ENCODE data around the gene BRINP3. TPM values are rescaled to one million over a fixed set of nuclear protein-coding genes. Genes with fewer than 3 reads are reported as not detected.

Gene BRINP3
- total RNA-seq, 3 donors from 2014 or later (not counting 1 experiment from before 2014, with no cell fraction given) = not detected

- DNase-seq (no peak), ATAC-seq (no peak)
- Histone ChIP-seq H3K36me3 (ENCODE audit: control insufficient read depth, insufficient read depth, low read length) (no peaks in the 10 kb centered on the region), H3K4me3 (ENCODE audit: low read length) (no peak overlapping the region), H3K27ac (ENCODE audit: low read length) (no peak overlapping the region), H3K27me3 (ENCODE audit: control insufficient read depth, insufficient read depth, low read length) (no peaks in the 10 kb centered on the region), H3K9me3 (ENCODE audit: control insufficient read depth, insufficient read depth, low read length) (no peaks in the 10 kb centered on the region), H3K4me1 (ENCODE audit: control insufficient read depth, insufficient read depth, low read length) (no peaks in the 10 kb centered on the region)
- Mint-ChIP-seq H3K4me1 (no peaks in the 10 kb centered on the region), H3K27me3 (ENCODE audit: low read depth in 2 of 2) (no peaks in the 10 kb centered on the region), H3K9me3 (peaks cover 4 to 10% of the 10 kb centered on the region in 2 donors), H3K4me3 (no peak overlapping the region), H3K36me3 (no peaks in the 10 kb centered on the region), H3K27ac (no peak overlapping the region)
- no peak for TF ChIP-seq CTCF (IDR thresholded peaks at IDR 0.05)
- intact Hi-C loops (cut with micrococcal nuclease) = no loop called here
- 86% methylated on average over 1 of the region's 1 CpG for WGBS (ENCODE audit: insufficient coverage)
Observed at GRCh38 chr1:190286111-190286510, 191.6 kb downstream of the BRINP3 start.

GRCh38 chr1:190277107-190277506, 200.6 kb downstream of the BRINP3 start:
- no peak for ATAC-seq
- WGBS (ENCODE audit: insufficient coverage) = 83% methylated on average over 1 of the region's 3 CpGs
- Mint-ChIP-seq H3K27ac (no peak overlapping the region), H3K36me3 (no peaks in the 10 kb centered on the region), H3K9me3 (peaks cover 5 to 10% of the 10 kb centered on the region in 2 donors), H3K4me3 (no peak overlapping the region), H3K4me1 (no peaks in the 10 kb centered on the region), H3K27me3 (ENCODE audit: low read depth in 2 of 2) (no peaks in the 10 kb centered on the region)
- Histone ChIP-seq H3K27me3 (ENCODE audit: control insufficient read depth, insufficient read depth, low read length) (no peaks in the 10 kb centered on the region), H3K36me3 (ENCODE audit: control insufficient read depth, insufficient read depth, low read length) (no peaks in the 10 kb centered on the region), H3K4me1 (ENCODE audit: control insufficient read depth, insufficient read depth, low read length) (no peaks in the 10 kb centered on the region), H3K9me3 (ENCODE audit: control insufficient read depth, insufficient read depth, low read length) (no peaks in the 10 kb centered on the region), H3K27ac (ENCODE audit: low read length) (no peak overlapping the region), H3K4me3 (ENCODE audit: low read length) (no peak overlapping the region)
- no peak for TF ChIP-seq CTCF (IDR thresholded peaks at IDR 0.05)
- DNase-seq = no peak
- intact Hi-C loops (cut with micrococcal nuclease) = no loop called here

GRCh38 chr1:190274721-190275120, 202.9 kb downstream of the BRINP3 start:
- WGBS (ENCODE audit: insufficient coverage) = no CpG with 5 or more reads among the region's 1 CpG
- Histone ChIP-seq H3K9me3 (ENCODE audit: control insufficient read depth, insufficient read depth, low read length) (no peaks in the 10 kb centered on the region), H3K27me3 (ENCODE audit: control insufficient read depth, insufficient read depth, low read length) (no peaks in the 10 kb centered on the region), H3K27ac (ENCODE audit: low read length) (no peak overlapping the region), H3K36me3 (ENCODE audit: control insufficient read depth, insufficient read depth, low read length) (no peaks in the 10 kb centered on the region), H3K4me1 (ENCODE audit: control insufficient read depth, insufficient read depth, low read length) (no peaks in the 10 kb centered on the region), H3K4me3 (ENCODE audit: low read length) (no peak overlapping the region)
- Mint-ChIP-seq H3K9me3 (peaks cover 2 to 7% of the 10 kb centered on the region in 2 donors), H3K36me3 (no peaks in the 10 kb centered on the region), H3K27me3 (ENCODE audit: low read depth in 2 of 2) (no peaks in the 10 kb centered on the region), H3K27ac (no peak overlapping the region), H3K4me1 (no peaks in the 10 kb centered on the region), H3K4me3 (no peak overlapping the region)
- DNase-seq (no peak), ATAC-seq (no peak)
- no peak for TF ChIP-seq CTCF (IDR thresholded peaks at IDR 0.05)
- intact Hi-C loops (cut with micrococcal nuclease) = no loop called here

- no peak for DNase-seq
- Mint-ChIP-seq H3K36me3 (no peaks in the 10 kb centered on the region), H3K4me1 (no peaks in the 10 kb centered on the region), H3K9me3 (peaks cover 7 to 14% of the 10 kb centered on the region in 2 donors), H3K4me3 (no peak overlapping the region), H3K27me3 (ENCODE audit: low read depth in 2 of 2) (no peaks in the 10 kb centered on the region), H3K27ac (no peak overlapping the region)
- ATAC-seq = no peak
- H3K4me1 ChIP-seq (ENCODE audit: control insufficient read depth, insufficient read depth, low read length) = no peaks in the 10 kb centered on the region
- intact Hi-C loops (cut with micrococcal nuclease) = no loop called here
- no peaks in the 10 kb centered on the region for H3K36me3 ChIP-seq (ENCODE audit: control insufficient read depth, insufficient read depth, low read length)
- H3K4me3 ChIP-seq (ENCODE audit: low read length) = no peak overlapping the region
- 74% methylated on average over 2 of the region's 2 CpGs for WGBS (ENCODE audit: insufficient coverage)
- no peaks in the 10 kb centered on the region for H3K9me3 ChIP-seq (ENCODE audit: control insufficient read depth, insufficient read depth, low read length)
- no peak overlapping the region for H3K27ac ChIP-seq (ENCODE audit: low read length)
- no peak for TF ChIP-seq CTCF (IDR thresholded peaks at IDR 0.05)
- no peaks in the 10 kb centered on the region for H3K27me3 ChIP-seq (ENCODE audit: control insufficient read depth, insufficient read depth, low read length)
Observed at GRCh38 chr1:190273161-190273560, 204.5 kb downstream of the BRINP3 start.

Measured in natural killer cell (primary cell).